ENCODE measurements around the gene ELP6. TPM values are rescaled to one million over a fixed set of nuclear protein-coding genes. Genes with fewer than 3 reads are reported as not detected.
"Not testable (repeated sequence)": the region's sequence is repeated elsewhere in the genome, so short reads cannot be mapped to it uniquely, and the experiment has no call there.

Gene ELP6
- total RNA-seq, 1 donor from 2014 or later = 26.7 TPM

GRCh38 chr3:47512416-47513124 is 942 bp downstream of the ELP6 start:
- peak; percentile 22 for DNase-seq (ENCODE audit: low read depth)

- not testable (repeated sequence) for DNase-seq (ENCODE audit: low read depth)
Measured at GRCh38 chr3:47505267-47505666, 8.2 kb downstream of the ELP6 start.

- DNase-seq (ENCODE audit: low read depth) = no peak
Measured at GRCh38 chr3:47504113-47504512, 9.4 kb downstream of the ELP6 start.

GRCh38 chr3:47503033-47503432 is 10.5 kb downstream of the ELP6 start:
- DNase-seq (ENCODE audit: low read depth) = no peak

- DNase-seq (ENCODE audit: low read depth) = no peak
Measured at GRCh38 chr3:47496892-47497291, 16.6 kb downstream of the ELP6 start.

GRCh38 chr3:47495886-47496285 is 17.6 kb downstream of the ELP6 start:
- DNase-seq (ENCODE audit: low read depth) = no peak

- DNase-seq (ENCODE audit: low read depth) = no peak
Measured at GRCh38 chr3:47495111-47495510, 18.4 kb downstream of the ELP6 start.

- DNase-seq (ENCODE audit: low read depth) = no peak
Measured at GRCh38 chr3:47491777-47492176, 21.7 kb downstream of the ELP6 start.

GRCh38 chr3:47491186-47491585 is 22.3 kb downstream of the ELP6 start:
- no peak for DNase-seq (ENCODE audit: low read depth)

- DNase-seq (ENCODE audit: low read depth) = no peak
Measured at GRCh38 chr3:47487265-47487664, 26.2 kb downstream of the ELP6 start.

- no peak for DNase-seq (ENCODE audit: low read depth)
Measured at GRCh38 chr3:47485812-47486211, 27.7 kb downstream of the ELP6 start.

GRCh38 chr3:47482366-47482765 is 31.1 kb downstream of the ELP6 start:
- DNase-seq (ENCODE audit: low read depth) = peak; percentile 13

GRCh38 chr3:47481763-47482162 is 31.7 kb downstream of the ELP6 start:
- not testable (repeated sequence) for DNase-seq (ENCODE audit: low read depth)

- DNase-seq (ENCODE audit: low read depth) = not testable (repeated sequence)
Measured at GRCh38 chr3:47480267-47480666, 33.2 kb downstream of the ELP6 start.

- DNase-seq (ENCODE audit: low read depth) = no peak
Measured at GRCh38 chr3:47479826-47480160, 33.7 kb downstream of the ELP6 start.

GRCh38 chr3:47478022-47478421 is 35.5 kb downstream of the ELP6 start:
- no peak for DNase-seq (ENCODE audit: low read depth)

GRCh38 chr3:47476644-47477199 is 36.8 kb downstream of the ELP6 start:
- DNase-seq (ENCODE audit: low read depth) = no peak

- DNase-seq (ENCODE audit: low read depth) = no peak
Measured at GRCh38 chr3:47476330-47476626, 37.2 kb downstream of the ELP6 start.

- DNase-seq (ENCODE audit: low read depth) = peak; percentile 87
Measured at GRCh38 chr3:47475570-47476329, 37.8 kb downstream of the ELP6 start, which contains the start of gene SCAP. TSS of gene SCAP (minus strand) at chr3:47475941. CDS start at chr3:47442993, 32,948 bp downstream.

GRCh38 chr3:47475029-47475569 is 38.4 kb downstream of the ELP6 start:
- DNase-seq (ENCODE audit: low read depth) = no peak

- no peak for DNase-seq (ENCODE audit: low read depth)
Measured at GRCh38 chr3:47473391-47473790, 40.1 kb downstream of the ELP6 start.

- DNase-seq (ENCODE audit: low read depth) = no peak
Measured at GRCh38 chr3:47469616-47470015, 43.9 kb downstream of the ELP6 start.

All from myocyte (in vitro differentiated cells).